H1 (cell line): ENCODE data around the gene IRF2BP2. TPM values are rescaled to one million over a fixed set of nuclear protein-coding genes. Genes with fewer than 3 reads are reported as not detected.

Source experiments
- CTCF ChIA-PET: fragments of 300-600 bp; sonication (Branson Sonifier 250); formaldehyde crosslinking; loops from one replicate; lab custom pipeline; 2021; ENCODE audit not compliant: partially characterized antibody; lab: Charles Lee
- POLR2A ChIA-PET: fragments of 300-600 bp; sonication (Branson Sonifier 250); formaldehyde crosslinking; loops from one replicate; lab custom pipeline; 2021; ENCODE audit warnings: inconsistent platforms; ENCODE audit not compliant: partially characterized antibody; lab: Charles Lee
- DNase-seq, 2 experiments: peaks; one replicate each; pipeline versions ENCODE4 v3.0.0 to v3.0.0-alpha.2; 2010 to 2022; ENCODE audit warnings: low spot score in 2 of 2, low read depth in 1 of 2, mixed read lengths in 1 of 2
- FAIRE-seq: peaks from 2 replicates; lab custom pipeline; 2011; peaks lifted over from hg19 to GRCh38; lab: Jason Lieb, UNC
- H2AFZ ChIP-seq: 2 replicates; pipeline ENCODE4 v1.8.1; 2012; ENCODE audit warnings: low read length, inconsistent platforms
- H2AK5ac ChIP-seq: 2 replicates; pipeline ENCODE4 v1.6.1; 2013; ENCODE audit warnings: low read depth, low read length
- H2BK120ac ChIP-seq: replicated peaks from 2 replicates; pipeline ENCODE3; 2013; ENCODE audit warnings: low read depth, low read length, inconsistent platforms
- H2BK12ac ChIP-seq: 2 replicates; pipeline ENCODE4 v1.6.1; 2013; ENCODE audit warnings: low read depth, low read length
- H2BK15ac ChIP-seq: 2 replicates; pipeline ENCODE4 v1.6.1; 2013; ENCODE audit warnings: low read length
- H2BK20ac ChIP-seq: 2 replicates; pipeline ENCODE4 v1.6.1; 2013; ENCODE audit warnings: low read length
- H2BK5ac ChIP-seq: 2 replicates; pipeline ENCODE4 v1.6.1; 2013; ENCODE audit warnings: low read depth, low read length
- H3K14ac ChIP-seq: 2 replicates; pipeline ENCODE4 v1.6.1; 2013; ENCODE audit warnings: inconsistent platforms; ENCODE audit not compliant: insufficient read length
- H3K18ac ChIP-seq: 2 replicates; pipeline ENCODE4 v1.6.1; 2013; ENCODE audit warnings: low read length; ENCODE audit errors: extremely low read depth
- H3K23ac ChIP-seq: 2 replicates; pipeline ENCODE4 v1.6.1; 2013; ENCODE audit warnings: inconsistent platforms; ENCODE audit not compliant: insufficient read length
- H3K23me2 ChIP-seq: 2 replicates; pipeline ENCODE4 v1.6.1; 2013; ENCODE audit warnings: low read depth, low read length
- H3K27ac ChIP-seq: 2 replicates; pipeline ENCODE4 v1.6.1; 2011; ENCODE audit warnings: low read depth, low read length, inconsistent platforms
- H3K27me3 ChIP-seq, 4 experiments: replicated peaks in 1 of 4; 1 replicate in 1 of 4; 2 replicates in 3 of 4; pipeline versions ENCODE4 v1.6.1 to v1.8.1; 2011 to 2013; ENCODE audit warnings: low read length in 3 of 4, mild to moderate bottlenecking in 3 of 4, inconsistent platforms in 2 of 4, mixed read lengths in 2 of 4, moderate library complexity in 1 of 4; ENCODE audit not compliant: control insufficient read depth in 3 of 4, insufficient read depth in 3 of 4; ENCODE audit errors: extremely low read depth in 1 of 4
- H3K36me3 ChIP-seq, 4 experiments: 2 replicates each; pipeline versions ENCODE4 v1.6.1 to v1.8.1; 2011 to 2013; ENCODE audit warnings: mild to moderate bottlenecking in 4 of 4, low read length in 3 of 4, moderate library complexity in 2 of 4, control low read depth in 1 of 4, inconsistent platforms in 1 of 4; ENCODE audit not compliant: insufficient read depth in 4 of 4, control insufficient read depth in 2 of 4
- H3K4ac ChIP-seq: replicated peaks from 2 replicates; pipeline ENCODE3; 2013; ENCODE audit warnings: low read length, low read depth, mixed read lengths, inconsistent platforms; ENCODE audit not compliant: insufficient read length
- H3K4me1 ChIP-seq, 4 experiments: replicated peaks in 1 of 4; 1 replicate in 1 of 4; 2 replicates in 3 of 4; pipeline versions ENCODE4 v1.6.1 to v1.8.1; 2011 to 2013; ENCODE audit warnings: low read length in 3 of 4, inconsistent platforms in 2 of 4, mixed read lengths in 1 of 4; ENCODE audit not compliant: insufficient read depth in 4 of 4, control insufficient read depth in 3 of 4
- H3K4me2 ChIP-seq, 2 experiments: 2 replicates each; pipeline versions ENCODE4 v1.6.1 to v1.8.1; 2011 to 2013; ENCODE audit warnings: low read depth in 2 of 2, low read length in 2 of 2, control low read depth in 1 of 2, inconsistent platforms in 1 of 2, mild to moderate bottlenecking in 1 of 2; ENCODE audit not compliant: insufficient read depth in 1 of 2
- H3K4me3 ChIP-seq, 4 experiments: fragments of 200-600, 300-600 bp in 1 of 4; sonication (generic), shearing (Covaris generic), sonication (Bioruptor Twin) in 1 of 4; 2 replicates each; pipeline versions ENCODE4 v1.5.1 to v1.8.1; 2011 to 2016; ENCODE audit warnings: low read length in 4 of 4, low read depth in 3 of 4, control low read depth in 2 of 4, inconsistent platforms in 2 of 4, mild to moderate bottlenecking in 2 of 4, mixed read lengths in 1 of 4, moderate library complexity in 1 of 4; ENCODE audit not compliant: insufficient read depth in 2 of 4; ENCODE audit errors: extremely low read depth in 1 of 4
- H3K56ac ChIP-seq: replicated peaks from 2 replicates; pipeline ENCODE3; 2013; ENCODE audit warnings: low read depth, mild to moderate bottlenecking, mixed read lengths, low read length, inconsistent platforms; ENCODE audit not compliant: insufficient read length
- H3K79me1 ChIP-seq: 2 replicates; pipeline ENCODE4 v1.6.1; 2013; ENCODE audit warnings: low read depth, low read length, control low read depth
- H3K79me2 ChIP-seq, 2 experiments: 2 replicates each; pipeline versions ENCODE4 v1.6.1 to v1.8.1; 2012 to 2013; ENCODE audit warnings: low read length in 2 of 2, mild to moderate bottlenecking in 2 of 2, inconsistent platforms in 1 of 2; ENCODE audit not compliant: insufficient read depth in 2 of 2, control insufficient read depth in 1 of 2
- H3K9ac ChIP-seq, 4 experiments: replicated peaks in 1 of 4; 1 replicate in 1 of 4; 2 replicates in 3 of 4; pipeline versions ENCODE4 v1.6.1 to v1.8.1; 2011 to 2013; ENCODE audit warnings: low read depth in 3 of 4, low read length in 3 of 4, control low read depth in 2 of 4, mild to moderate bottlenecking in 2 of 4, moderate library complexity in 2 of 4, inconsistent platforms in 1 of 4; ENCODE audit errors: extremely low read depth in 1 of 4
- H3K9me3 ChIP-seq, 2 experiments: 2 replicates each; pipeline versions ENCODE4 v1.6.1 to v1.8.1; 2012 to 2013; ENCODE audit warnings: mild to moderate bottlenecking in 2 of 2, moderate library complexity in 2 of 2, control low read depth in 1 of 2, inconsistent platforms in 1 of 2, low read depth in 1 of 2, low read length in 1 of 2, mixed read lengths in 1 of 2; ENCODE audit not compliant: insufficient read depth in 2 of 2
- H4K20me1 ChIP-seq, 2 experiments: replicated peaks in 1 of 2; 2 replicates each; pipeline versions ENCODE3 to v1.8.1; 2011 to 2013; ENCODE audit warnings: inconsistent platforms in 2 of 2, low read length in 2 of 2, mild to moderate bottlenecking in 1 of 2; ENCODE audit not compliant: insufficient read depth in 2 of 2, control insufficient read depth in 1 of 2
- H4K5ac ChIP-seq: 2 replicates; pipeline ENCODE4 v1.6.1; 2013; ENCODE audit warnings: low read length, low read depth, mixed read lengths, inconsistent platforms; ENCODE audit not compliant: insufficient read length
- H4K8ac ChIP-seq: 2 replicates; pipeline ENCODE4 v1.8.0; 2013; ENCODE audit warnings: mild to moderate bottlenecking, moderate library complexity, low read length, inconsistent platforms; ENCODE audit not compliant: insufficient read depth; ENCODE audit errors: extremely low read depth
- H4K91ac ChIP-seq: replicated peaks from 2 replicates; pipeline ENCODE3; 2013; ENCODE audit warnings: low read length, mixed read lengths, inconsistent platforms; ENCODE audit not compliant: insufficient read length
- BCL11A ChIP-seq, 2 experiments: IDR thresholded peaks; one replicate each; pipeline ENCODE4 v1.6.1; 2011; ENCODE audit warnings: low read depth in 2 of 2, low read length in 2 of 2, mild to moderate bottlenecking in 2 of 2
- BRCA1 ChIP-seq: IDR thresholded peaks from 2 replicates; pipeline ENCODE4 v1.6.1; 2012; ENCODE audit warnings: low read depth, low read length, improper control_type of control experiment
- KDM1A ChIP-seq: fragments of 200-600, 300-600 bp; sonication (generic); IDR thresholded peaks from 2 replicates; pipeline ENCODE4 v1.7.1; 2016; ENCODE audit warnings: mild to moderate bottlenecking, low read length, borderline replicate concordance
- MAFK ChIP-seq: IDR thresholded peaks from 2 replicates; pipeline ENCODE4 v1.6.1; 2012; ENCODE audit warnings: low read depth, mild to moderate bottlenecking, improper control_type of control experiment, low read length
- polyA plus RNA-seq, 7 experiments: library from polyadenylated mRNA; depleted of rRNA in 3 of 7; stranded (reverse) in 5 of 7; unstranded in 2 of 7; fragments of >200 nt in 5 of 7; fragments of 200-250 nt in 2 of 7; gene quantifications; 1 replicate in 5 of 7; 2 replicates in 1 of 7; 4 replicates in 1 of 7; pipeline versions ENCODE4 v1.2.1 to v1.2.3, GENCODE V29; 2011 to 2013; ENCODE audit warnings: missing spikeins in 2 of 7, mixed read lengths in 2 of 7
- total RNA-seq: library from RNA; stranded (reverse); fragmentation: NEBNext Ultra II Directional; extraction: Animal tissue kit (Norgen Biotek cat#: 25700); gene quantifications from 2 replicates; pipeline ENCODE4 v1.2.1, GENCODE V29; 2021

IRF2BP2 gene
- total and polyA plus RNA-seq, 2 of the 8 experiments (the other 6 are each of a cell fraction or from before 2014, with no cell fraction given), result 24.9 to 67.5 TPM

GRCh38 chr1:234643850-234644134, 33.8 kb upstream of the IRF2BP2 start:
- H3K4me1 ChIP-seq, result peaks cover 0 to 3% (median 0%) of the 10 kb centered on the region in 4 experiments; a peak in 1 of 7 replicates
- peaks cover 5% of the 10 kb centered on the region in 2 experiments; a peak in 1 of 4 replicates for H3K9me3 ChIP-seq
- ChIA-PET CTCF (no interaction called here), POLR2A (no interaction called here)
- TF ChIP-seq BRCA1, result no peak
- no peak for TF ChIP-seq MAFK
- no peak for TF ChIP-seq KDM1A
- TF ChIP-seq BCL11A (IDR thresholded peaks at IDR 0.05; ENCODE audit: low read depth in 2 of 2, low read length in 2 of 2), result no peak
- no peak overlapping the region for H2AFZ ChIP-seq
- H3K56ac ChIP-seq, result no peak overlapping the region
- H3K23me2 ChIP-seq, result no peaks in the 10 kb centered on the region; the same call in 1 of the 2 replicates
- H3K79me1 ChIP-seq, result no peaks in the 10 kb centered on the region; the same call in 1 of the 2 replicates
- H3K18ac ChIP-seq, result no peak overlapping the region
- no peak overlapping the region for H4K5ac ChIP-seq
- H4K8ac ChIP-seq, result no peak overlapping the region
- no peaks in the 10 kb centered on the region for H4K20me1 ChIP-seq
- H2BK5ac ChIP-seq, result no peak overlapping the region
- no peak overlapping the region for H3K4me2 ChIP-seq
- H3K27me3 ChIP-seq, result no peaks in the 10 kb centered on the region
- no peak overlapping the region for H2BK15ac ChIP-seq
- H2AK5ac ChIP-seq, result no peak overlapping the region
- H3K14ac ChIP-seq, result no peak overlapping the region
- no peak overlapping the region for H3K4me3 ChIP-seq
- DNase-seq, result no peak
- no peak overlapping the region for H3K27ac ChIP-seq
- no peak overlapping the region for H2BK20ac ChIP-seq
- H2BK120ac ChIP-seq, result no peak overlapping the region
- H3K79me2 ChIP-seq, result no peaks in the 10 kb centered on the region
- H4K91ac ChIP-seq, result no peak overlapping the region
- no peak overlapping the region for H3K23ac ChIP-seq
- H2BK12ac ChIP-seq, result no peak overlapping the region
- no peak for FAIRE-seq
- no peaks in the 10 kb centered on the region for H3K36me3 ChIP-seq
- no peak overlapping the region for H3K4ac ChIP-seq
- H3K9ac ChIP-seq, result no peak overlapping the region
